ENCODE results near the gene GLDN. TPM values are rescaled to one million over a fixed set of nuclear protein-coding genes. Genes with fewer than 3 reads are reported as not detected.

Gene GLDN
- polyA plus RNA-seq (ENCODE audit: insufficient read length) = 0.43 TPM

GRCh38 chr15:51341366-51342226 is at the start of gene GLDN:
GLDN (plus strand) TSS chr15:51341655; CDS start chr15:51341685, 30 bp downstream.
- DNase-seq (ENCODE audit: low read depth) = no peak

GRCh38 chr15:51298620-51299019 is 42.8 kb upstream of the GLDN start:
- no peak for DNase-seq (ENCODE audit: low read depth)

- DNase-seq (ENCODE audit: low read depth) = no peak
Observed at GRCh38 chr15:51299187-51300015, 42.1 kb upstream of the GLDN start.

- DNase-seq (ENCODE audit: low read depth) = no peak
Observed at GRCh38 chr15:51302480-51302879, 39.0 kb upstream of the GLDN start.

GRCh38 chr15:51303462-51303980 is 37.9 kb upstream of the GLDN start:
- no peak for DNase-seq (ENCODE audit: low read depth)

GRCh38 chr15:51307325-51307724 is 34.1 kb upstream of the GLDN start:
- DNase-seq (ENCODE audit: low read depth) = no peak

GRCh38 chr15:51307811-51308210 is 33.6 kb upstream of the GLDN start:
- DNase-seq (ENCODE audit: low read depth) = no peak

GRCh38 chr15:51310064-51310463 is 31.4 kb upstream of the GLDN start:
- DNase-seq (ENCODE audit: low read depth) = no peak

GRCh38 chr15:51311510-51311909 is 29.9 kb upstream of the GLDN start:
- DNase-seq (ENCODE audit: low read depth) = no peak

GRCh38 chr15:51312166-51313073 is 29.0 kb upstream of the GLDN start:
- DNase-seq (ENCODE audit: low read depth) = no peak

- DNase-seq (ENCODE audit: low read depth) = no peak
Observed at GRCh38 chr15:51313074-51313393, 28.4 kb upstream of the GLDN start.

- DNase-seq (ENCODE audit: low read depth) = no peak
Observed at GRCh38 chr15:51313644-51314280, 27.7 kb upstream of the GLDN start.

- DNase-seq (ENCODE audit: low read depth) = no peak
Observed at GRCh38 chr15:51314391-51315337, 26.8 kb upstream of the GLDN start.

- no peak for DNase-seq (ENCODE audit: low read depth)
Observed at GRCh38 chr15:51315726-51316125, 25.7 kb upstream of the GLDN start.

- DNase-seq (ENCODE audit: low read depth) = no peak
Observed at GRCh38 chr15:51316636-51317035, 24.8 kb upstream of the GLDN start.

GRCh38 chr15:51318382-51319150 is 22.9 kb upstream of the GLDN start:
- no peak for DNase-seq (ENCODE audit: low read depth)

- no peak for DNase-seq (ENCODE audit: low read depth)
Observed at GRCh38 chr15:51319539-51319938, 21.9 kb upstream of the GLDN start.

GRCh38 chr15:51320843-51321242 is 20.6 kb upstream of the GLDN start:
- DNase-seq (ENCODE audit: low read depth) = no peak

- no peak for DNase-seq (ENCODE audit: low read depth)
Observed at GRCh38 chr15:51321316-51321715, 20.1 kb upstream of the GLDN start.
